ENCODE data around the gene C16orf78. TPM values are rescaled to one million over a fixed set of nuclear protein-coding genes. Genes with fewer than 3 reads are reported as not detected.

Gene C16orf78
- polyA plus RNA-seq, 1 donor (not counting 4 experiments of a cell fraction or from before 2014, with no cell fraction given), result not detected

DNA sequence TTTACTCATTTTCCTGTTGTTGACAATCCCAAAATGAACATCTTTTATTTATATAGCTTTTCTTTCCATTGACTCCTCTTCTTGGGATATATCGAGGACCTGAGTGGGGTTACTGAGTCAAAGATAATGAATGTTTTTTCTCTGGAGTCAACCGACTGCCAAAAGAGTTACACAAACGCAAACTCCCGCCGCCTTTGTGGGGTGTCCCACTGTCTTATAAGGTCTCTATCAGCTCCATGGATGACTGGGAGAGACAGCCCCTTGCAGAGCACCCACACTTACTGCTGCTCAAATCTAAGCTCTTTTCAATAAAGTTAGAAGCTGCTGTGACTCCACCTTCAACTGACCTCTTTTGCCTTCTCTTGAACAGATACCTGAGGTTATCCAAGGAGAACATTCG is 25.2 kb downstream of the C16orf78 start:
- no peak for FAIRE-seq
- H3K4me2 ChIP-seq (ENCODE audit: control insufficient read depth, extremely low read depth, insufficient read depth, low read depth, low read length), result no peak overlapping the region
- no peak overlapping the region for H3K9ac ChIP-seq (ENCODE audit: control insufficient read depth, extremely low read depth, insufficient read depth, low read length)
- no peak overlapping the region for H3K4me3 ChIP-seq (ENCODE audit: control insufficient read depth in 2 of 3, extremely low read depth in 1 of 3, insufficient read depth in 2 of 3, low read depth in 1 of 3, low read length in 3 of 3)
- no peaks in the 10 kb centered on the region for H3K36me3 ChIP-seq (ENCODE audit: control insufficient read depth in 2 of 2, extremely low read depth in 1 of 2, insufficient read depth in 2 of 2, low read length in 2 of 2)
- no peak for DNase-seq (ENCODE audit: low read depth, low spot score)
- H3K27me3 ChIP-seq (ENCODE audit: control insufficient read depth, extremely low read depth, insufficient read depth, low read length), result no peaks in the 10 kb centered on the region
- H4K20me1 ChIP-seq (ENCODE audit: control insufficient read depth, extremely low read depth, insufficient read depth, low read length), result no peaks in the 10 kb centered on the region
- dilution Hi-C loops (cut with MboI; ENCODE audit: extremely low pct_ligation_motif_present, low sequenced_read_pairs), result no loop called here
- H3K27ac ChIP-seq (ENCODE audit: control insufficient read depth, insufficient read depth, low read length), result no peak overlapping the region
- no peaks in the 10 kb centered on the region for H3K79me2 ChIP-seq (ENCODE audit: control insufficient read depth, insufficient read depth, low read length)
- peaks cover 2% of the 10 kb centered on the region for H3K9me3 ChIP-seq (ENCODE audit: control insufficient read depth, low read depth, low read length)
- TF ChIP-seq, protein P1, sequence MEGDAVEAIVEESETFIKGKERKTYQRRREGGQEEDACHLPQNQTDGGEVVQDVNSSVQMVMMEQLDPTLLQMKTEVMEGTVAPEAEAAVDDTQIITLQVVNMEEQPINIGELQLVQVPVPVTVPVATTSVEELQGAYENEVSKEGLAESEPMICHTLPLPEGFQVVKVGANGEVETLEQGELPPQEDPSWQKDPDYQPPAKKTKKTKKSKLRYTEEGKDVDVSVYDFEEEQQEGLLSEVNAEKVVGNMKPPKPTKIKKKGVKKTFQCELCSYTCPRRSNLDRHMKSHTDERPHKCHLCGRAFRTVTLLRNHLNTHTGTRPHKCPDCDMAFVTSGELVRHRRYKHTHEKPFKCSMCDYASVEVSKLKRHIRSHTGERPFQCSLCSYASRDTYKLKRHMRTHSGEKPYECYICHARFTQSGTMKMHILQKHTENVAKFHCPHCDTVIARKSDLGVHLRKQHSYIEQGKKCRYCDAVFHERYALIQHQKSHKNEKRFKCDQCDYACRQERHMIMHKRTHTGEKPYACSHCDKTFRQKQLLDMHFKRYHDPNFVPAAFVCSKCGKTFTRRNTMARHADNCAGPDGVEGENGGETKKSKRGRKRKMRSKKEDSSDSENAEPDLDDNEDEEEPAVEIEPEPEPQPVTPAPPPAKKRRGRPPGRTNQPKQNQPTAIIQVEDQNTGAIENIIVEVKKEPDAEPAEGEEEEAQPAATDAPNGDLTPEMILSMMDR (optimal IDR thresholded peaks at IDR 0.05 in 1 of 3, IDR thresholded peaks at IDR 0.05 in 1 of 3, conservative IDR thresholded peaks at IDR 0.05 in 1 of 3; ENCODE audit: extremely low read depth in 1 of 3, insufficient read depth in 2 of 3, low read length in 3 of 3), result no peak
- TF ChIP-seq EZH2 (IDR thresholded peaks at IDR 0.05; ENCODE audit: low read length), result no peak
- H3K4me1 ChIP-seq (ENCODE audit: control insufficient read depth, extremely low read depth, insufficient read depth, low read length), result no peaks in the 10 kb centered on the region
- no peaks in the 10 kb centered on the region for H3K9me1 ChIP-seq (ENCODE audit: control insufficient read depth, extremely low read depth, insufficient read depth, low read length)
- no peak overlapping the region for H2AFZ ChIP-seq (ENCODE audit: control insufficient read depth, low read length)

DNA sequence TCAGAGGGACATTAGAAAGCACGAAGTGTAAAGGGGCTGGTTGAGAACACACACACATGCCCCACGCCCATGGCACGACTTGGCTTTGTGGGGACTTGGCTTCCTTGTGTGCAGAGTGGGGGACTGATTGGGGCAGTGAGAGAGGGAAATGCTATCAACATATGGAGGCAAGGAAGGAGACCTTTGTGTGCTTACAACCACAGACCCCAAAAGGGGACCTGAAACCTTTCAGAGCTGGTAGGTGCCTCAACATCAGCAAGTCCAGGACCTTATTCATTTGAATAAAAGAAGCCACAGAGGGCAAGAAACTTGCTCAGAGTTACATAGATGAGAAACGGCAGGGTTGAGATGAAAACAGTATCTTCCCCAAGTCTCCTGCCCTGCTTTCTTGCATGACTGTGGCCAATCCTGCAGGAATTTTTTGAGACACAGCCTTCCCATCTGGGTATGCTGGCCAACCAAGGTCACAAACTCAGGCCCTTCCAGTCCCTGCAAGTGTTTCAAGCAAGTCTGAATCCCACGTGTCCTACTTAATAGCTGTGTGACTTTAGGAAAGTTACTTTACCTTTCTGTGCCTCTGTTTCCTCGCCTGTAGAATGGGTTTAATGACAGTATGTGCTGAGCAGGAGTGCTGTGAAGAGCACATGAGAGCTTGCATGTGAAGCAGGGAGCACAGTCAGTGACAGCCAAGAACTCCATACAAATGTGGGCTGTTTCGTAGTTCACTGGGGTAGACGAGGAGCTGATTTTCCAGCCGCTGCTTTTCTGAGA is 26.2 kb downstream of the C16orf78 start:
- DNase-seq (ENCODE audit: low read depth, low spot score) (no peak), FAIRE-seq (no peak)
- Histone ChIP-seq H2AFZ (ENCODE audit: control insufficient read depth, low read length) (no peak overlapping the region), H3K4me1 (ENCODE audit: control insufficient read depth, extremely low read depth, insufficient read depth, low read length) (no peaks in the 10 kb centered on the region), H3K4me2 (ENCODE audit: control insufficient read depth, extremely low read depth, insufficient read depth, low read depth, low read length) (no peak overlapping the region), H3K9me1 (ENCODE audit: control insufficient read depth, extremely low read depth, insufficient read depth, low read length) (no peaks in the 10 kb centered on the region), H3K36me3 (ENCODE audit: control insufficient read depth in 2 of 2, extremely low read depth in 1 of 2, insufficient read depth in 2 of 2, low read length in 2 of 2) (no peaks in the 10 kb centered on the region), H3K27ac (ENCODE audit: control insufficient read depth, insufficient read depth, low read length) (no peak overlapping the region), H4K20me1 (ENCODE audit: control insufficient read depth, extremely low read depth, insufficient read depth, low read length) (no peaks in the 10 kb centered on the region), H3K27me3 (ENCODE audit: control insufficient read depth, extremely low read depth, insufficient read depth, low read length) (no peaks in the 10 kb centered on the region), H3K79me2 (ENCODE audit: control insufficient read depth, insufficient read depth, low read length) (no peaks in the 10 kb centered on the region), H3K4me3 (ENCODE audit: control insufficient read depth in 2 of 3, extremely low read depth in 1 of 3, insufficient read depth in 2 of 3, low read depth in 1 of 3, low read length in 3 of 3) (no peak overlapping the region), H3K9me3 (ENCODE audit: control insufficient read depth, low read depth, low read length) (peaks cover 2% of the 10 kb centered on the region), H3K9ac (ENCODE audit: control insufficient read depth, extremely low read depth, insufficient read depth, low read length) (no peak overlapping the region)
- no peak for TF ChIP-seq EZH2 (IDR thresholded peaks at IDR 0.05; ENCODE audit: low read length)
- dilution Hi-C loops (cut with MboI; ENCODE audit: extremely low pct_ligation_motif_present, low sequenced_read_pairs), result no loop called here

All from keratinocyte (primary cell).